Ishikawa (cell line): ENCODE measurements around the gene PFKM.

Source experiments
- CEBPB ChIP-seq: IDR thresholded peaks from 2 replicates; pipeline ENCODE4 v1.6.1; 2012
- EGR1 ChIP-seq: IDR thresholded peaks from 2 replicates; pipeline ENCODE4 v1.6.1; 2012
- EP300 ChIP-seq: IDR thresholded peaks from 2 replicates; pipeline ENCODE4 v1.6.1; 2012; ENCODE audit warnings: borderline replicate concordance
- RAD21 ChIP-seq: IDR thresholded peaks from 2 replicates; pipeline ENCODE4 v1.6.1; 2012; ENCODE audit warnings: low read depth
- TAF1 ChIP-seq: IDR thresholded peaks from 2 replicates; pipeline ENCODE4 v1.6.1; 2012; ENCODE audit warnings: low read depth, mild to moderate bottlenecking
- TEAD4 ChIP-seq: IDR thresholded peaks from 2 replicates; pipeline ENCODE4 v1.6.1; 2012

- TF ChIP-seq RAD21 (no peak), TEAD4 (no peak), EP300 (no peak), TAF1 (no peak), CEBPB (no peak), EGR1 (no peak)
These were observed 10.2 kb downstream of the PFKM start for GRCh38 chr12:48129376-48129775.
